OCI-LY7 (cell line): ENCODE results near the gene KCNK15. TPM values are rescaled to one million over a fixed set of nuclear protein-coding genes. Genes with fewer than 3 reads are reported as not detected.
A peak's percentile ranks its signal among the peaks of the same experiment; 100 is the strongest.

ENCODE experiments used
- BruUV-seq: library from RNA; stranded (reverse); fragments of 400-500 nt; replicated peaks from 2 replicates; lab custom pipeline; 2021; lab: Mats Ljungman, UMichigan
- CTCF ChIA-PET: fragments of 300-600 bp; sonication (Branson Sonifier 250); formaldehyde crosslinking; loops from one replicate; lab custom pipeline; 2022; ENCODE audit warnings: antibody characterized with exemption; ENCODE audit not compliant: unreplicated experiment; lab: Charles Lee
- POLR2A ChIA-PET: fragments of 300-600 bp; sonication (Branson Sonifier 250); formaldehyde crosslinking; loops from one replicate; lab custom pipeline; 2022; ENCODE audit warnings: antibody characterized with exemption; lab: Charles Lee
- DNase-seq: peaks from one replicate; pipeline ENCODE4 v3.0.0-alpha.2; 2015; ENCODE audit warnings: low spot score
- H2AFZ ChIP-seq: fragments of 200-600 bp; sonication (generic), shearing (Covaris generic); 2 replicates; pipeline ENCODE4 v1.6.1; 2014; ENCODE audit warnings: mild to moderate bottlenecking, antibody characterized with exemption, low read length, moderate library complexity
- H3K27ac ChIP-seq: fragments of 200-600 bp; sonication (generic); 2 replicates; pipeline ENCODE4 v1.5.1; 2014; ENCODE audit warnings: mixed run types, low read depth, mild to moderate bottlenecking, moderate library complexity, low read length, inconsistent platforms; ENCODE audit not compliant: poor library complexity, severe bottlenecking
- H3K36me3 ChIP-seq: fragments of 200-600 bp; sonication (generic); 2 replicates; pipeline ENCODE4 v1.6.1; 2014; ENCODE audit warnings: mild to moderate bottlenecking, antibody characterized with exemption, low read length, moderate library complexity, mixed read lengths; ENCODE audit not compliant: insufficient read depth
- H3K4me1 ChIP-seq: fragments of 200-600 bp; sonication (generic); 2 replicates; pipeline ENCODE4 v1.5.1; 2014; ENCODE audit warnings: mild to moderate bottlenecking, low read length; ENCODE audit not compliant: insufficient read depth, poor library complexity, severe bottlenecking
- H3K4me2 ChIP-seq: fragments of 200-600 bp; sonication (generic); 2 replicates; pipeline ENCODE4 v1.6.1; 2014; ENCODE audit warnings: mild to moderate bottlenecking, low read length
- H3K4me3 ChIP-seq: fragments of 200-600 bp; sonication (generic); 2 replicates; pipeline ENCODE4 v1.5.1; 2014; ENCODE audit warnings: mild to moderate bottlenecking, low read depth, low read length; ENCODE audit not compliant: poor library complexity, severe bottlenecking
- H3K79me2 ChIP-seq: fragments of 200-600 bp; sonication (generic); 2 replicates; pipeline ENCODE4 v1.6.1; 2016; ENCODE audit warnings: low read depth, mild to moderate bottlenecking, low read length, moderate library complexity, mixed read lengths; ENCODE audit not compliant: insufficient read depth
- H3K9me2 ChIP-seq: fragments of 200-600 bp; sonication (generic); 2 replicates; pipeline ENCODE4 v1.6.1; 2016; ENCODE audit warnings: mild to moderate bottlenecking, low read length, mixed read lengths; ENCODE audit not compliant: insufficient read depth
- H3K9me3 ChIP-seq: fragments of 200-600 bp; sonication (generic); 2 replicates; pipeline ENCODE4 v1.6.1; 2014; ENCODE audit warnings: mild to moderate bottlenecking, mixed run types, low read length, mixed read lengths
- H4K20me1 ChIP-seq: fragments of 200-600 bp; sonication (generic); 2 replicates; pipeline ENCODE4 v1.6.1; 2014; ENCODE audit warnings: mild to moderate bottlenecking, antibody characterized with exemption, low read length, moderate library complexity, mixed read lengths; ENCODE audit not compliant: insufficient read depth
- EZH2phosphoT487 ChIP-seq: fragments of 200-600 bp; sonication (generic); IDR thresholded peaks from 2 replicates; pipeline ENCODE4 v1.6.1; 2018; ENCODE audit warnings: low read depth, borderline replicate concordance, mild to moderate bottlenecking, mixed run types, antibody characterized with exemption, low read length, moderate library complexity, mixed read lengths
- intact Hi-C: fragments of 100-400 bp; cut with micrococcal nuclease; formaldehyde crosslinking; loops from one replicate; pipeline ENCODE4 v1.10.0; 2022; ENCODE audit not compliant: unreplicated experiment
- total RNA-seq, 2 experiments: library from RNA; depleted of rRNA in 1 of 2; stranded (reverse); fragments of >200 nt in 1 of 2; shearing (Covaris generic) in 1 of 2; gene quantifications; 2 replicates each; pipeline ENCODE4 v1.2.3, GENCODE V29; 2014 to 2022
- TF ChIP-seq, protein P1 (sequence below): fragments of 200-600 bp; sonication (generic); conservative IDR thresholded peaks from 2 replicates; pipeline ENCODE4 v1.5.1; 2014; ENCODE audit warnings: mild to moderate bottlenecking, antibody characterized with exemption, low read length, moderate library complexity, mixed read lengths

Gene KCNK15
- total RNA-seq, 2 experiments from 2014 or later: not detected

DNA sequence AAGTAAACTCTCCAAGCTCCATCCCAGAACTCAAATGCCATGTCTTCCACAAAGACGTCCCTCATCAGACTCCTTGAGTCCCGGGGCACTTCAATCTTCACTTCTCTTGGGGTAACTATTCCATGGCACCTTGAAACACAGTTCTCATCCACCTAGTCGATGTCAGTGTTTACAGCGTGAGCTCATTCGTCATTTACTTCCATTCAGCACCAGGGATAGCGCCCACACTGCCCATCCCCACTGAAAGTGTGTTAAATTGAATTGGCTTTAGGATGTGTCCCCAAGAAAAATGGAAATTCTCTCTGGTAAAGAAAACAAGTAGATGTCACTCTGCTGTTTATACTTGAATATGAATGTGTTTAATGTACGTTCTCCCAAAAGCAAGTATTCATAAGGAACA lies 31.3 kb downstream of the KCNK15 start:
- Histone ChIP-seq H3K79me2 (no peaks in the 10 kb centered on the region), H3K36me3 (no peaks in the 10 kb centered on the region), H2AFZ (no peak overlapping the region), H3K27ac (no peak overlapping the region), H3K4me2 (no peak overlapping the region), H3K9me3 (no peaks in the 10 kb centered on the region), H4K20me1 (no peaks in the 10 kb centered on the region), H3K4me3 (no peak overlapping the region), H3K4me1 (no peaks in the 10 kb centered on the region), H3K9me2 (no peaks in the 10 kb centered on the region)
- TF ChIP-seq, protein P1, sequence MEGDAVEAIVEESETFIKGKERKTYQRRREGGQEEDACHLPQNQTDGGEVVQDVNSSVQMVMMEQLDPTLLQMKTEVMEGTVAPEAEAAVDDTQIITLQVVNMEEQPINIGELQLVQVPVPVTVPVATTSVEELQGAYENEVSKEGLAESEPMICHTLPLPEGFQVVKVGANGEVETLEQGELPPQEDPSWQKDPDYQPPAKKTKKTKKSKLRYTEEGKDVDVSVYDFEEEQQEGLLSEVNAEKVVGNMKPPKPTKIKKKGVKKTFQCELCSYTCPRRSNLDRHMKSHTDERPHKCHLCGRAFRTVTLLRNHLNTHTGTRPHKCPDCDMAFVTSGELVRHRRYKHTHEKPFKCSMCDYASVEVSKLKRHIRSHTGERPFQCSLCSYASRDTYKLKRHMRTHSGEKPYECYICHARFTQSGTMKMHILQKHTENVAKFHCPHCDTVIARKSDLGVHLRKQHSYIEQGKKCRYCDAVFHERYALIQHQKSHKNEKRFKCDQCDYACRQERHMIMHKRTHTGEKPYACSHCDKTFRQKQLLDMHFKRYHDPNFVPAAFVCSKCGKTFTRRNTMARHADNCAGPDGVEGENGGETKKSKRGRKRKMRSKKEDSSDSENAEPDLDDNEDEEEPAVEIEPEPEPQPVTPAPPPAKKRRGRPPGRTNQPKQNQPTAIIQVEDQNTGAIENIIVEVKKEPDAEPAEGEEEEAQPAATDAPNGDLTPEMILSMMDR: no peak
- no peak for TF ChIP-seq EZH2phosphoT487
- DNase-seq: no peak
- CTCF ChIA-PET: no interaction called here
- BruUV-seq: no TSS peak
- POLR2A ChIA-PET: interaction anchor here (0.5 to 0.6 kb wide), 2 partner anchors 29 to 114 kb away, joined by 3 to 7 read pairs; no protein-coding TSS in a partner anchor
- intact Hi-C loops: no loop called here

- Histone ChIP-seq H3K4me1 (no peaks in the 10 kb centered on the region), H3K27ac (no peak overlapping the region), H3K9me3 (no peaks in the 10 kb centered on the region), H2AFZ (no peak overlapping the region), H3K9me2 (no peaks in the 10 kb centered on the region), H4K20me1 (no peaks in the 10 kb centered on the region; the same call in 1 of the 2 replicates), H3K36me3 (no peaks in the 10 kb centered on the region), H3K4me3 (no peak overlapping the region), H3K4me2 (no peak overlapping the region), H3K79me2 (no peaks in the 10 kb centered on the region)
- POLR2A ChIA-PET: no interaction called here
- no TSS peak for BruUV-seq
- CTCF ChIA-PET: no interaction called here
- intact Hi-C loops: no loop called here
- TF ChIP-seq, protein P1: no peak
- peak; percentile 53 for DNase-seq
Observed at GRCh38 chr20:44780226-44780625, 34.6 kb downstream of the KCNK15 start.

DNA sequence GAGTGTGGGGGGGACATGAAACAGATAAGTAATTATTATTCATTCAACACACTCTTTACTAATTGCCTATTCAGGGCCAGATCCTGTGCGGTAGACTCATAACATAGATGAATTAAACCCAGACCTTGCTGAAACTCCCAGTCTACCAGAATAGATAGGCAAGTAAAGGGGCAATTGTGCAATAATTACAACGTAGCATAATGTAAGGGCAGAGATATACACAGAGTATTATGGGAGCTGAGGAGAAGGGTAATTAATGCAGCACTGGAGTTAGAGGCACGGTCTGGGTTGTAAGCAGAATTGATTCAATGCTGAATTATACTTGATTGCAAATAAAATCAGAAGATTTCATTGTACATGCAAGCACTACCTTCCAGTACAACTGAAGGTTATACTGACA lies 35.5 kb downstream of the KCNK15 start:
- CTCF ChIA-PET: no interaction called here
- DNase-seq: no peak
- Histone ChIP-seq H3K79me2 (no peaks in the 10 kb centered on the region), H3K9me3 (no peaks in the 10 kb centered on the region), H3K9me2 (no peaks in the 10 kb centered on the region), H3K4me3 (no peak overlapping the region), H4K20me1 (no peaks in the 10 kb centered on the region; the same call in 1 of the 2 replicates), H3K36me3 (no peaks in the 10 kb centered on the region), H3K4me2 (no peak overlapping the region), H2AFZ (no peak overlapping the region), H3K27ac (no peak overlapping the region), H3K4me1 (no peaks in the 10 kb centered on the region)
- intact Hi-C loops: no loop called here
- BruUV-seq: no TSS peak
- no peak for TF ChIP-seq EZH2phosphoT487
- TF ChIP-seq, protein P1: no peak
- POLR2A ChIA-PET: no interaction called here
